Brain pericyte (primary cell): ENCODE results near the gene SEPTIN8.

ENCODE experiments used
- DNase-seq: peaks from one replicate; pipeline ENCODE4 v3.0.0-alpha.2; 2012; ENCODE audit warnings: low read depth, low spot score

The SEPTIN8 gene

GRCh38 chr5:132782101-132782500 is 5.1 kb upstream of the SEPTIN8 start:
- DNase-seq = no peak

GRCh38 chr5:132781029-132781428 is 4.0 kb upstream of the SEPTIN8 start:
- no peak for DNase-seq

GRCh38 chr5:132780577-132780976 is 3.5 kb upstream of the SEPTIN8 start:
- no peak for DNase-seq

- no peak for DNase-seq
Observed at GRCh38 chr5:132779961-132780360, 2.9 kb upstream of the SEPTIN8 start.

- no peak for DNase-seq
Observed at GRCh38 chr5:132778856-132779255, 1.8 kb upstream of the SEPTIN8 start.

- DNase-seq = no peak
Observed at GRCh38 chr5:132778129-132778528, 1.1 kb upstream of the SEPTIN8 start.

GRCh38 chr5:132776938-132777208 is 166 bp downstream of the SEPTIN8 start:
- no peak for DNase-seq

- no peak for DNase-seq
Observed at GRCh38 chr5:132776131-132776937, 705 bp downstream of the SEPTIN8 start.

GRCh38 chr5:132775476-132775961 is 1.5 kb downstream of the SEPTIN8 start:
- DNase-seq = no peak

- DNase-seq = no peak
Observed at GRCh38 chr5:132774896-132775295, 2.1 kb downstream of the SEPTIN8 start.

- no peak for DNase-seq
Observed at GRCh38 chr5:132774406-132774805, 2.6 kb downstream of the SEPTIN8 start.

GRCh38 chr5:132773601-132774355 is 3.3 kb downstream of the SEPTIN8 start:
- DNase-seq = no peak

GRCh38 chr5:132773114-132773513 is 3.9 kb downstream of the SEPTIN8 start:
- DNase-seq = no peak

- no peak for DNase-seq
Observed at GRCh38 chr5:132772291-132773070, 4.6 kb downstream of the SEPTIN8 start.

GRCh38 chr5:132771503-132771998 is 5.5 kb downstream of the SEPTIN8 start:
- DNase-seq = no peak

GRCh38 chr5:132770476-132771159 is 6.4 kb downstream of the SEPTIN8 start:
- DNase-seq = no peak

GRCh38 chr5:132768485-132768868 is 8.6 kb downstream of the SEPTIN8 start:
- DNase-seq = no peak

GRCh38 chr5:132767150-132767549 is 9.9 kb downstream of the SEPTIN8 start:
- no peak for DNase-seq

GRCh38 chr5:132766806-132767055 is 10.3 kb downstream of the SEPTIN8 start:
- no peak for DNase-seq

- no peak for DNase-seq
Observed at GRCh38 chr5:132766020-132766805, 10.8 kb downstream of the SEPTIN8 start.
